Urinary bladder (tissue), 4 donors: ENCODE results near the gene FRS3. TPM values are rescaled to one million over a fixed set of nuclear protein-coding genes. Genes with fewer than 3 reads are reported as not detected.

Experiments used
- DNase-seq: peaks from one replicate; pipeline ENCODE4 v3.0.0-alpha.2; 2015; ENCODE audit errors: extremely low spot score
- H3K27ac ChIP-seq: one replicate; pipeline ENCODE4 v1.5.1; 2013; ENCODE audit warnings: low read depth, mild to moderate bottlenecking, moderate library complexity
- H3K36me3 ChIP-seq: one replicate; pipeline ENCODE4 v1.6.1; 2013; ENCODE audit warnings: mild to moderate bottlenecking, moderate library complexity; ENCODE audit not compliant: insufficient read depth
- H3K4me1 ChIP-seq: one replicate; pipeline ENCODE4 v1.6.1; 2013; ENCODE audit warnings: mild to moderate bottlenecking, moderate library complexity; ENCODE audit not compliant: insufficient read depth
- H3K4me3 ChIP-seq: one replicate; pipeline ENCODE4 v1.5.1; 2013; ENCODE audit warnings: low read depth, low read length
- WGBS: extraction: QIAGEN DNeasy Blood & Tissue Kit; methylation state at CpG from one replicate; pipeline ENCODE4 v1.1.7; 2013; 5-methylcytosine and 5-hydroxymethylcytosine counted together
- polyA plus RNA-seq: library from polyadenylated mRNA; stranded (reverse); fragments of 200-250 nt; gene quantifications from one replicate; pipeline ENCODE4 v1.2.3, GENCODE V29; 2013
- total RNA-seq: library from RNA; depleted of rRNA; stranded (reverse); fragments of >200 nt; gene quantifications from one replicate; pipeline ENCODE4 v1.2.3, GENCODE V29; 2014
- donor health status: healthy with polysubstance abuse.
- donor health status: healthy.

FRS3 gene
- total and polyA plus RNA-seq, 2 donors: 1.9 to 7.4 TPM

DNA sequence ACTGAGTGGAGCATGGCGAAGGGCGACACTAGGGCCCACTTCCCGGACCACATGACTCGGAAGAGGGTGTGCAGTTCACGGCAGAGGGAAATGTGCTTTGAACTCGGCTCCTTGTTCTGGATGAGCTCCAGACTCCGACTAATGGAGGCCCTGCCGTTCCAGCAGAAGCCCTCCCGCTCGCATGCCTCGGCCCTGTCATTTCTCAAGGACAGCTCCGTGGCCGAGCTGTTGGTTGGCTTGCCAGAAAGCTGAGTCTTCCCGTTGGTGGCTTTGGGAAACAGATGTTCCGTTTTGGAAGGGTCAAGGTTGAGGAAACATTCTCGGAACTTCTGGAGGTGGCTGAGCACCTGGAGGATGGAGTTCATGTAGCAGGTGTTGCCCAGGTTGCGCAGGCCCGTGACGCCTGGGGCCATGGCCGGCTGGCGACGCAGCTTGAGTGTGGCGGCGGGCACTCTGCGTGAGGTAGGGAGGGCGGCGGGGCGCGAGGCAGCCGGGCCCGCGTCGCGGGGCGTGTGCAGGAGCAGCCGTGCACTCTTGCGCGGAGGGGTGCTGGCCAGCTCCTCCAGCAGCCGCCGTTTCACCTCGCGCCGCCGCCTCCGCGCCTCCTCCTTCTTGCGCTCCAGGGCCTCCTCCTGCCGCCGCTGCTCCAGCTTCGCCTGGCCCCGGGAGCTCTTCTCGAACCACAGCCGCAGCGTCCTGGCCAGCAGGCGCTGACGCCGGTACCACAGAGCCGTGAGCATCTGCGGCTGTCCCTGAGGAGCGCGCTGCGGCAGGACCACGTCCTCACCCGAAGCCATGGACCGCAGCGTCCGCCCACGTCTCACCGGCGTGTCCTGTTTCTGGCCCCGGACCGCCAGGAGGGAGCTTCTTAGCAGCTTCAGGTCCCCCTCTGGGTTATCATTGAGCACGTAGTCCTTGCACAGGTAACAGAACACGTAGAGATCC is 26.4 kb upstream of the FRS3 start:
- Histone ChIP-seq H3K4me3 (no peak overlapping the region), H3K36me3 (peaks cover 4% of the 10 kb centered on the region), H3K27ac (no peak overlapping the region), H3K4me1 (no peaks in the 10 kb centered on the region)
- DNase-seq: no peak
- 95% methylated on average over 74 of the region's 74 CpGs for WGBS

DNA sequence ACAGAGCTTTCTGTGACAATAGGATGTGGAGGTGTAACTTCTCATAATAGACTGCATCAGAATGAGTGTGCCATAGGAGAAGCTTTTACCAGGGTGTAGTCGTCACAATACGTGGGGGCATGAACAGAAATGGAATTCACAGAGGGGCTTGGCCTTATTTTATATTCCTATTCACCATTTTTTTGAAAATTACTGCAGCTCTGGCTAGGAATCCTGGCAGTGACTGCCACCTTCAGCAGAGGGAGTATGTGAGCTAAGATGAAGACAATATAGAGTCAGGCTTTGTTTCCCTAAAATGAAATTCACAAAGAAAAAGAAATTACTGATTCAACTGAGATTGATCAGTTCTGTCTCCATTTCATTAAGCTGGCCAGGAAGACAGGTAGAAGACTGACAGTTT is 21.7 kb upstream of the FRS3 start:
- Histone ChIP-seq H3K4me3 (no peak overlapping the region), H3K36me3 (peaks cover 4% of the 10 kb centered on the region), H3K27ac (no peak overlapping the region), H3K4me1 (no peaks in the 10 kb centered on the region)
- 73% methylated on average over 2 of the region's 2 CpGs for WGBS
- no peak for DNase-seq

DNA sequence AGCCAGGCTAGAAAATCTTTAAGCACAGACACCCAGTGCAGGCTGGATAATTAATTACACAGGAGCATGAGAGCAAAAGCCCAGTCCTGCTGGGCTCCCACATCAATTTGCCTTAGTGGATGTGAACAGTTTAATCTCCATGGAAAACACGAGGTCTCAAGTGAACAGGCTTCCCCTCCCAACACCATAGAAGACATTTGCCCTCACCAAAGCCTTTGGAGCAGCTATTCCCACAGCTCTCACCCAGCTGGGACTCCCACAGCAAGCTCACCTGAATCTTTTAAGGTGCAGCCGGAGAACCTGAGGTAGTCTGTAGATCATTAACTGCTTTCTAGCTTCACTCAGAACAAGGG is 19.8 kb upstream of the FRS3 start:
- H3K4me1 ChIP-seq: no peaks in the 10 kb centered on the region
- H3K4me3 ChIP-seq: no peak overlapping the region
- 89% methylated on average over 2 of the region's 2 CpGs for WGBS
- DNase-seq: no peak
- no peak overlapping the region for H3K27ac ChIP-seq
- H3K36me3 ChIP-seq: no peaks in the 10 kb centered on the region

DNA sequence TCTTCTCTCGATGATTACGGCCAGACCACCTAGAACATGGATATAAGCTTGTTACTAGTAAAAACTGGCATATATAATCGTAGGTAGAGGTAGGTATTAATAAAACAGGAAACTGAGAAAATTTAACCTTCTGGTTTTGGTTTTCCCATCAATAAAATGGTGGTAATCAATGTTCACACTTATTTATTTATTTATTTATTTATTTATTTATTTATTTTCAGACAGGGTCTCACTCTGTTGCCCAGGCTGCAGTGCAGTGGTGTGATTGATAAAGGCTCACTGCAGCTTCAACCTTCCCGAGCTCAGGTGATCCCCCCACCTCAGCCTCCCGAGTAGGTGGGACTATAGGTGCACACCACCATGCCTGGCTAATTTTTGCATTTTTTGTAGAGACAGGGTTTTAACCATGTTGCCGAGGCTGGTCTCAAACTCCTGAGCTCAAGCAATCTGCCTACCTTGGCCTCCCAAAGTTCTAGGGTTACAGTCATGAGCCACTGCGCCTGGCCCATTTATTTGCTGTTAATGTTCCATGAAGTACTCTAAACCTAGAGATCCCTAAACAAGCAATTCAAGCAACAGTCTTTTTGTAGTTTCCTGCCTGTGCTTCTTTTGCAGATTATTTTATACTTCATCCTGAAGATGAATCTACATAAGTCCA is 19.3 kb upstream of the FRS3 start:
- Histone ChIP-seq H3K4me3 (no peak overlapping the region), H3K4me1 (no peaks in the 10 kb centered on the region), H3K27ac (no peak overlapping the region), H3K36me3 (no peaks in the 10 kb centered on the region)
- 98% methylated on average over 7 of the region's 7 CpGs for WGBS
- DNase-seq: no peak

DNA sequence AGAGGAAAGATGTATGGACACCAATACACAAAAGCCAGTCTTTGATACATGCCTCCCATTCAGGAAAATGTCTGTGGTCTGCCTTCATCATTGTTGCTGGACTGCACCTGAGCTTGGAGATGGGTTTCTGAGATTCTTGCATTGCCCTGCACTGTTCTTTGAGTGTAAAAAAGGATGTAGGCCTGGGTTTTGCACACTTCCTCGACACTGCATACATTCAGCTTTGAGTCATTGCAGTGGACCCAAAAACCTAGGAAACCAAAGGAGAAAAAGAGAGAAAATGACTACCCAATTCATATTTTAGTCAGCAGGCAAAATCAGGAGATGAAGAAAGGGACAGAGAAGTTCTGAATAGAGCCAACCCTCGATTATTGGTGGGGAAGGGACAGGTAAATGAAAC is 16.8 kb upstream of the FRS3 start:
- WGBS: 89% methylated on average over 2 of the region's 2 CpGs
- DNase-seq: no peak
- no peaks in the 10 kb centered on the region for H3K36me3 ChIP-seq

GRCh38 chr6:41791984-41792383 is 12.3 kb upstream of the FRS3 start:
- H3K36me3 ChIP-seq: no peaks in the 10 kb centered on the region
- DNase-seq: no peak
- no peaks in the 10 kb centered on the region for H3K4me1 ChIP-seq
- 86% methylated on average over 4 of the region's 4 CpGs for WGBS
- H3K4me3 ChIP-seq: no peak overlapping the region
- no peak overlapping the region for H3K27ac ChIP-seq

More for the DNA sequence above, 16.8 kb upstream of the FRS3 start:
- no peak overlapping the region for H3K4me3 ChIP-seq
- H3K27ac ChIP-seq: no peak overlapping the region
- no peaks in the 10 kb centered on the region for H3K4me1 ChIP-seq

DNA sequence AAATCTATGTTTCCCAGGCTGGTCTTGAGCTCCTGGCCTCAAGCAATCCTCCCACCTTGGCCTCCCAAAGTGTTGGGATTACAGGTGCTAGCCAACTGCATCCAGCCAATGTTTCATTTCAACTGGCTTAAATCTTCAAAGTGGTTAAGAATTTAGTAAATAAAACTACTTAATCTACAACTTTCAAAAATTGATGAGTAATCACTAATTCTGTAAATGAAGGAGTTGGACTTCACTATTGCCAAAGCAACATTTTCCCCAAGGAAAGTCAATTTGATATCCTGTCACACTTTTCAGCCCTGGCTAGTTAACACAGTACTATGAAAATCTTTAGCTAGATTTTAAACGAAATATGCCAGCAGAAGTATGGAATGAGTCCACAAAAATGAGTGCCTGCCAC is 11.6 kb upstream of the FRS3 start:
- no peak overlapping the region for H3K4me3 ChIP-seq
- H3K4me1 ChIP-seq: no peaks in the 10 kb centered on the region
- H3K36me3 ChIP-seq: no peaks in the 10 kb centered on the region
- no peak for DNase-seq
- no peak overlapping the region for H3K27ac ChIP-seq
- 76% methylated on average over 1 of the region's 1 CpG for WGBS

- WGBS: 97% methylated on average over 1 of the region's 1 CpG
- Histone ChIP-seq H3K4me3 (no peak overlapping the region), H3K27ac (no peak overlapping the region), H3K36me3 (no peaks in the 10 kb centered on the region), H3K4me1 (no peaks in the 10 kb centered on the region)
- DNase-seq: no peak
Observed at GRCh38 chr6:41790045-41790444, 10.3 kb upstream of the FRS3 start.

GRCh38 chr6:41789390-41789724 is 9.7 kb upstream of the FRS3 start:
- Histone ChIP-seq H3K36me3 (no peaks in the 10 kb centered on the region), H3K27ac (no peak overlapping the region), H3K4me1 (no peaks in the 10 kb centered on the region), H3K4me3 (no peak overlapping the region)
- WGBS: 80% methylated on average over 3 of the region's 3 CpGs
- DNase-seq: no peak

- Histone ChIP-seq H3K4me1 (no peaks in the 10 kb centered on the region), H3K4me3 (peak within 1 kb of the TSS; percentile 65), H3K27ac (peak within 1 kb of the TSS; percentile 90), H3K36me3 (no peaks in the 10 kb centered on the region)
- under 1% methylated on average over 55 of the region's 55 CpGs for WGBS
- DNase-seq: peak; percentile 81
Observed at GRCh38 chr6:41787219-41787917, 7.7 kb upstream of the FRS3 start, which contains the start of gene TOMM6. Gene TOMM6, plus strand, starts transcription at chr6:41787694. Its CDS starts 4 bp downstream, at chr6:41787698.

DNA sequence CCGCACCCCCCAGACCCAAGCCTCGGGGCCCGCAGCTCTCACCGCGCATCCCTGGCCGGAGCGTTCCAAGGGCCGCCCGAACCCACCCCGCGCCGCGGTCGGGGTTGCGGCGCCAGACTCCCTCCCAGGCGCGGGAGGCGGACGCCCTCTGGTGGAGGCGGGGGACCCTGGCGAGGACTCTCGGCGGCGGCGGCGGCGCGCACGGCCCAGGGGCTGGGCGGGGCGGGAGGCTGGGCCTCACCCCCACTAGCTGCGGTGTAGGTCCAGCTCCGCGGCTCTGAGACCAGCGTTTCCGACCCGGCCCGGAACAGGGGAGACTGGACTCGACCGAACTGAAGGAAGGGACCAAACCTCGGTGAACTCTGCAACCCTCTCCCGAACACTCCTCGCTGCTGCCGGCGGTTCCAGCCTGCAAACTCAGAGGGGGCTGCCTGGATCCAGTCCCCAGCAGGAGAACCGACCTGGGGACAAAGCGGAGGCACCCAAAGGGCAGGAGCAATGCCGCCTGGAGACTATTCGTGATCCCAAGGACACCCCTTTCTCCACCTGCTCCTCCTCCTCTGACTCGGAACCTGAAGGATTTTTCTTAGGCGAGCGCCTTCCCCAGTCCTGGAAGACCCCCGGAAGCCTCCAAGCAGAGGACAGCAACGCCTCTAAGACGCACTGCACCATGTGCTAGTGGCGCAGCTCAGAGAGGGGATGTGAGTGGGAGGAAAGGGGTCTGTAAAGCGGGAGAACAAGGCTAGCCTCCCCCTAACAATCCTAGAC is 6.9 kb upstream of the FRS3 start:
- no peaks in the 10 kb centered on the region for H3K4me1 ChIP-seq
- no peaks in the 10 kb centered on the region for H3K36me3 ChIP-seq
- H3K4me3 ChIP-seq: peak overlapping the region; percentile 65
- no peak for DNase-seq
- under 1% methylated on average over 58 of the region's 58 CpGs for WGBS
- H3K27ac ChIP-seq: peak overlapping the region; percentile 79

- Histone ChIP-seq H3K27ac (no peak overlapping the region), H3K4me1 (no peaks in the 10 kb centered on the region), H3K36me3 (no peaks in the 10 kb centered on the region), H3K4me3 (peak overlapping the region; percentile 65)
- DNase-seq: no peak
- 15% methylated on average over 29 of the region's 29 CpGs for WGBS
Observed at GRCh38 chr6:41785689-41786450, 6.2 kb upstream of the FRS3 start.

DNA sequence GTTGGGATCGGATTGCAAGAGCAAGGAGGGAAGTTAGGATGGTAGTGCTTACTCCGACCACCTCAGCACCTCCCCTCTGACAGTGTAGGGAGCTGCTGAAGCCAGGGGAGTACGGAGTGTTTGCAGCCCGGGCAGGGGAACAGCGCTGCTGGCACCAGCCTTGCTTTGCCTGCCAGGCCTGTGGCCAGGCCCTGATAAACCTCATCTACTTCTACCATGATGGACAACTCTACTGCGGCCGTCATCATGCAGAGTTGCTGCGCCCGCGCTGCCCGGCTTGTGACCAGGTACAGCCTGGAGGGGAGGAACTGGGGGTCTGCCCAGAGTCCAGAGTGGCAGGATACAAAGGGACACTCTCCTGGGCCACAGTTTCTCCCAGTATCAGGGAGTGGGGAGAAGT is 5.6 kb upstream of the FRS3 start:
- Histone ChIP-seq H3K27ac (no peak overlapping the region), H3K4me1 (no peaks in the 10 kb centered on the region), H3K36me3 (no peaks in the 10 kb centered on the region), H3K4me3 (no peak overlapping the region)
- 80% methylated on average over 11 of the region's 11 CpGs for WGBS
- DNase-seq: no peak
